ENCODE data around the gene NTN3. TPM values are rescaled to one million over a fixed set of nuclear protein-coding genes. Genes with fewer than 3 reads are reported as not detected.

The NTN3 gene
- total RNA-seq, 1 donor from 2014 or later = not detected

DNA sequence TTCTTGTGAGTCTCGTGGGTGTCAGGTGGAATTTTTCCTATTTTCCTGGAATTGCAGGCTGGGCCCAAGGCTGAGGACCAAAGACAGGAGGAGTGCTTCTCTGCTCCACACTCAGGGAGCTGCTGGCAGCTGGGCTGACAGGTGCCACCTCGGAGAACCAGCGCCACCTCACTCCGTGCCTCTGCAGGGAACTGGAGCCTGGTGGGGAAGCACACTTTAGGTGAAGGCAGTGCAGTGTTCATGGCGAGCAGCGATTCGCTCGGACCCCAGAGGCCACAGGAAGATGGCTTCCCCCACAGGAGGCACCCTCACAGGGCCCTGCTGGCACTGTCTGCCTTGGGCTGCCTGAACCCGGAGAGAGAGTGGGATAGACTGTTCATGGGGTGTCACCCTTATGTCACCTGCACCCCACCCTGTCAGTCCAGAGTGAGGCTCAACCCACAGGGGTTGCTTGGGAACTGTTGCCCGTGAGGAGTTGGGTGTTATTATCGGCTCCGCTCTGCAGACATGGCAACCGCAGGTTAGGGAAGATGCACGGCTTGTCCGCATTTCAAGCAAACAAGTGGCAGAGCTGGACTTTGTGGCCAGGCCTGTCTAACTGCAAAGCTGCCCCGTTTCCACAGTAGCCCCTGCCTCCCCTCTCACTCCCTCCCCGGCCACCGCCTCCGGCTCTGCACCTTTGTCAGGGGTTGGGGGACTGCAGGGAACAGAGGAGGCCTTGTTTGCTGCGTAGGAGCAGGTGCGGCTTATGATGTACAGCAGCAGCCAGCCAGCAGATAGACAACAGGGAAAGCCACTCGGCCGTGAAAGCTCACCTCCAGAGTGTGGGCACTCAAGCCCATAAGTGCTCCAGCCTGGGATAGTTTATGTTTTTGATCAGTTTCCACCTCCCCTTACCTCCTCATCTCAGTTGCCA is 19.4 kb downstream of the NTN3 start:
- no peak for DNase-seq (ENCODE audit: low spot score)
- Mint-ChIP-seq H3K27me3 (ENCODE audit: low read depth) (no peaks in the 10 kb centered on the region), H3K9me3 (no peaks in the 10 kb centered on the region), H3K36me3 (ENCODE audit: low read depth) (no peaks in the 10 kb centered on the region), H3K4me1 (ENCODE audit: low read depth) (peaks cover 13% of the 10 kb centered on the region), H3K27ac (no peak overlapping the region), H3K4me3 (ENCODE audit: low read depth) (no peak overlapping the region)
- intact Hi-C loops (cut with micrococcal nuclease) = no loop called here

DNA sequence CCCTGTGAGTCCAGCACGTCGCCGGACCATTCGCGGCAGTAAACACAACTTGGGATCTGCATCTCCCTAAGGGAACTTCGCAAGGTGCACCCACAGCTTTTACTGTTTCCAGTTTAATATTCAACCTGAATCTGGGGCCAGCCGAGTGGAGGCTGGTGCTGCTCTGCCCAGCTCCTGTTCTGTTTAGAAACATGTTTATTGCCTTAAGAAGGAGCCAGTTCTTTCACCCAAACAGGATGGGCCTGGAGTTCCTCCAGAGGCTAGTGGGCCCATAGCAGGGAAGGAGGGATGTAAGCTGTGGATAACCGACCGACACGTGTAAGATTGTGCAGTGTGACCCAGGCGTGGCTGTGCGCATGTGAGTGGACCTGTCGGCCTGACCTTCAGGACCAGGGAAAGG is 21.2 kb downstream of the NTN3 start:
- H3K4me3 Mint-ChIP-seq (ENCODE audit: low read depth) = no peak overlapping the region
- H3K27me3 Mint-ChIP-seq (ENCODE audit: low read depth) = no peaks in the 10 kb centered on the region
- intact Hi-C loops (cut with micrococcal nuclease) = no loop called here
- peaks cover 6% of the 10 kb centered on the region for H3K4me1 Mint-ChIP-seq (ENCODE audit: low read depth)
- no peak for DNase-seq (ENCODE audit: low spot score)
- no peaks in the 10 kb centered on the region for H3K36me3 Mint-ChIP-seq (ENCODE audit: low read depth)
- no peaks in the 10 kb centered on the region for H3K9me3 Mint-ChIP-seq
- H3K27ac Mint-ChIP-seq = no peak overlapping the region

DNA sequence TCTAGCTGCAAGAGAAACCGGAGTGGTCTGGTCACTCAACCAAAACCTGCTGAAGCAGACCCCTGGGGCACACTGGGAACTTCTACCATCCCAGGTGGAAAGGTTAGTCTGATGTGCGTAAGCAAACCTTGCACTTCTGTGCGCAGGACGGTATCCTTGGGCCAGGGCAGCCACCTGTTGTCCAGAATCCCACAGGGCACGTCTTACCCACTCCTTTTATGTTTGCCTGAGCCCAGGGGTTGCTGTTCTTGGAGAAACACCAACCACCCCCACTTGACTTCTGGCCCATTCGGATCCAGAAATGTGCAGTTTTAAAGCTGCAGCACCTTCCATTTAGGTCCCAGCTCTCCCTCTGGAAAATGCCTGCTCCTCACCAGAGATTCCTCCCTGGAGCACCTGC is 22.5 kb downstream of the NTN3 start:
- Mint-ChIP-seq H3K27me3 (ENCODE audit: low read depth) (no peaks in the 10 kb centered on the region), H3K9me3 (no peaks in the 10 kb centered on the region), H3K36me3 (ENCODE audit: low read depth) (peaks cover 3% of the 10 kb centered on the region), H3K4me1 (ENCODE audit: low read depth) (no peaks in the 10 kb centered on the region), H3K27ac (no peak overlapping the region), H3K4me3 (ENCODE audit: low read depth) (no peak overlapping the region)
- intact Hi-C loops (cut with micrococcal nuclease) = no loop called here
- no peak for DNase-seq (ENCODE audit: low spot score)

DNA sequence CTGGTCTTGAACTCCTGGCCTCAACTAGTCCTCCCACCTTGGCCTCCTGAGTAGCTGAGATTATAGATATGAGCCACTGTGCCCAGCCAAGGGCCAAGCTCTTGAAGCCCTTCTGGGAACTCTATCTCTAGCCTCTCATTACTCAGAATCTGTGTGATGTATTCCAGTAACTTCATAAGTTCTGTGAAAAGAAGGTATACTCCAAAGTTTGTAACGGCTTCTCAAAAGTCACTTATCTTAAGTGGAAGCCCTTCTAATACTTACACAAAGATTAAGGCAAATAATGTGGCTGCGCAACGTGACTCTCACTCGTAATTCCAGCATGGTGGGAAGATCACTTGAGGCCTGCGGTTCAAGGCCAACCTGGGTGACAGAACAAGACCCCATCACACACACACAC is 23.5 kb downstream of the NTN3 start:
- no peak overlapping the region for H3K4me3 Mint-ChIP-seq (ENCODE audit: low read depth)
- H3K27ac Mint-ChIP-seq = no peak overlapping the region
- intact Hi-C loops (cut with micrococcal nuclease) = no loop called here
- DNase-seq (ENCODE audit: low spot score) = no peak
- no peaks in the 10 kb centered on the region for H3K4me1 Mint-ChIP-seq (ENCODE audit: low read depth)
- no peaks in the 10 kb centered on the region for H3K9me3 Mint-ChIP-seq
- H3K36me3 Mint-ChIP-seq (ENCODE audit: low read depth) = peaks cover 3% of the 10 kb centered on the region
- H3K27me3 Mint-ChIP-seq (ENCODE audit: low read depth) = no peaks in the 10 kb centered on the region

DNA sequence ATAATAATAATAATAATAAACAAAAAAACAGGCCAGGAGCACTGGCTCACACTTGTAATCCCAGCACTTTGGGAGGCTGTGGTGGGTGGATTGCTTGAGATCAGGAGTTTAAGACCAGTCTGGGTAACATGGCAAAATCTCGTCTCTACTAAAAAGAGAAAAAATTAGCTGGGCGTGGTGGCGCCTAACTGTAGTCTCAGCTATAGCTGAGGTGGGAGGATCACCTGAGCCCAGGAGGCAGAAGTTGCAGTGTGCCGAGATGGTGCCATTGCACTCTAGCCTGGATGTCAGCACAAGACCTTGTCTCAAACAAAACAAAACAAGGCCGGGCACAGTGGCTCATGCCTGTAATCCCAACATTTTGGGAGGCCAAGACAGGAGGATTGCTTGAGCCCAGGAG is 23.9 kb downstream of the NTN3 start:
- no peaks in the 10 kb centered on the region for H3K4me1 Mint-ChIP-seq (ENCODE audit: low read depth)
- H3K9me3 Mint-ChIP-seq = no peaks in the 10 kb centered on the region
- H3K36me3 Mint-ChIP-seq (ENCODE audit: low read depth) = peaks cover 3% of the 10 kb centered on the region
- H3K27me3 Mint-ChIP-seq (ENCODE audit: low read depth) = no peaks in the 10 kb centered on the region
- H3K4me3 Mint-ChIP-seq (ENCODE audit: low read depth) = no peak overlapping the region
- intact Hi-C loops (cut with micrococcal nuclease) = no loop called here
- H3K27ac Mint-ChIP-seq = no peak overlapping the region
- no peak for DNase-seq (ENCODE audit: low spot score)

DNA sequence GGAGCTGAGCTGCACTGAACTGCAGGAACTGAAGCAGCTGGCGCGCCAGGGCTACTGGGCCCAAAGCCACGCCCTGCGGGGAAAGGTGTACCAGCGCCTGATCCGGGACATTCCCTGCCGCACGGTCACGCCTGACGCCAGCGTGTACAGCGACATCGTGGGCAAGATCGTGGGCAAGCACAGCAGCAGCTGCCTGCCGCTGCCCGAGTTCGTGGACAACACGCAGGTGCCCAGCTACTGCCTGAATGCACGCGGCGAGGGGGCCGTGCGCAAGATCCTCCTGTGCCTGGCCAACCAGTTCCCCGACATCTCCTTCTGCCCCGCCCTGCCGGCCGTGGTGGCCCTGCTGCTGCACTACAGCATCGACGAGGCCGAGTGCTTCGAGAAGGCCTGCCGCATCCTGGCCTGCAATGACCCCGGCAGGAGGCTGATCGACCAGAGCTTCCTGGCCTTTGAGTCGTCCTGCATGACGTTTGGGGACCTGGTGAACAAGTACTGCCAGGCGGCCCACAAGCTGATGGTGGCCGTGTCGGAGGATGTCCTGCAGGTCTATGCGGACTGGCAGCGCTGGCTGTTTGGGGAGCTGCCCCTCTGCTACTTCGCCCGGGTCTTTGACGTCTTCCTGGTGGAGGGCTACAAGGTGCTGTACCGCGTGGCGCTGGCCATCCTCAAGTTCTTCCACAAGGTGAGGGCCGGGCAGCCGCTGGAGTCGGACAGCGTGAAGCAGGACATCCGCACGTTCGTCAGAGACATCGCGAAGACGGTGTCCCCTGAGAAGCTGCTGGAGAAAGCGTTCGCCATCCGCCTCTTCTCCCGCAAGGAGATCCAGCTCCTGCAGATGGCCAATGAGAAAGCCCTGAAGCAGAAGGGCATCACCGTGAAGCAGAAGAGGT is 25.4 kb downstream of the NTN3 start:
- intact Hi-C loops (cut with micrococcal nuclease) = no loop called here
- no peaks in the 10 kb centered on the region for H3K27me3 Mint-ChIP-seq (ENCODE audit: low read depth)
- peaks cover 3% of the 10 kb centered on the region for H3K36me3 Mint-ChIP-seq (ENCODE audit: low read depth)
- no peak for DNase-seq (ENCODE audit: low spot score)
- H3K4me3 Mint-ChIP-seq (ENCODE audit: low read depth) = no peak overlapping the region
- no peaks in the 10 kb centered on the region for H3K9me3 Mint-ChIP-seq
- H3K4me1 Mint-ChIP-seq (ENCODE audit: low read depth) = no peaks in the 10 kb centered on the region
- no peak overlapping the region for H3K27ac Mint-ChIP-seq

DNA sequence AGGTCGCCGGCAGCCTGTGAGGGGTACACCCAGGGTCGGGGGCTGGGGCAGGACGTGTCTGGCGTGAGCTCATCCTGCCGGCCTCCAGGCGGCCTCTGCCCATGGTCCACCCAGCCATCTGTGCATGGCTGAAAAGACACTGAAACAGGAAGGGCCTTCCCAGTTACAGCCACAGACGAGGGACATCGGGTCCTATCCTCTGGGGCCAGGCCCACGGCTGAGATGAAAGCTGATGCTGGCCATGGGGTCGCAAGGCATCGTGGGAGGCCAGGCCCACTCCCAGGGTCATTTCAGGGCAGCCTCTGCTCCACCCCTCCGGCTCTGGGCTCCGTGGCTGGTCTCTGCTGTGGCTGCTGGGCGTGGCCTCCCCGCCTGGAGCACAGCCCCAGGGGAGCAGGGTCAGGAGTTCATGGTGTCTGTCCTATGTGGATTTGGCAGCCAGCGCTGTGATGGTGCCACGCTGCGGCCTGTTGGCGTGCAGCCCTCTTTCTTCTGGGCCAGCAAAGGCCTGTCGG is 26.1 kb downstream of the NTN3 start:
- no peaks in the 10 kb centered on the region for H3K27me3 Mint-ChIP-seq (ENCODE audit: low read depth)
- H3K4me3 Mint-ChIP-seq (ENCODE audit: low read depth) = no peak overlapping the region
- peaks cover 3% of the 10 kb centered on the region for H3K36me3 Mint-ChIP-seq (ENCODE audit: low read depth)
- H3K4me1 Mint-ChIP-seq (ENCODE audit: low read depth) = no peaks in the 10 kb centered on the region
- DNase-seq (ENCODE audit: low spot score) = no peak
- no peaks in the 10 kb centered on the region for H3K9me3 Mint-ChIP-seq
- intact Hi-C loops (cut with micrococcal nuclease) = no loop called here
- H3K27ac Mint-ChIP-seq = no peak overlapping the region

DNA sequence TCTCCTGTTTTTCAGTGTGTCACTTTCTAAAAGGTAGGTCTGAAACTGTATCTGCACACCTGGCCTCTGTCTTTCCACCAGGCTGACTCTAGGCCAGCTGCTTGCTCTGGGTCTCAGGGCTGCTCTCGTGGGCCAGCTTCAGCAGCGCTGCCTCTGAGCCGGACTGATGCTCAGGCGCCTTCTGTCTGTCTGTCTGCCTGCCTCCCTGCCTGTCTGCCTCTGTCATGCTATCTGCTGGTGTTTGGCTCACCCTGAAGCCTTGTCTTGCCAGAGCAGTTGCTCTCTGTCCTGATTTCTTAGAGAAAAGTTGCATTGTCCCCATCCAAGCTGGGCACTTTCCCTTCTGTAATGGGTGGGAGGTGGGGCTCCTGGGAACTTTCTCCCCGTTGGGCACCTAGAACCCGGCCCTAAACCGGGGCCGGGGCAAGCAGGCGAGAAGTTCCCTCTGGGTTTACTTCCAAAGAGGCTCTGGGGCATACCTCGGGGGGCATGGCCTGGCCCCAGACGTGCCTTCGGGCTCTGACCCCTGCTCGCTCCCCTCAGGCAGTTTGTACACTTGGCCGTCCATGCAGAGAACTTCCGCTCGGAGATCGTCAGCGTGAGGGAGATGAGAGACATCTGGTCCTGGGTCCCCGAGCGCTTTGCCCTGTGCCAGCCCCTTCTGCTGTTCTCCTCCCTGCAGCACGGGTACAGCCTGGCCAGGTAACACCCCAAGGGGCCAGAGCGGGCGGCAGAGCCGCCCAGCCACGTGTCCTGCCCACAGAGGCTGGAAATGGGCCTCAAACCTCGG is 26.8 kb downstream of the NTN3 start:
- Mint-ChIP-seq H3K4me1 (ENCODE audit: low read depth) (no peaks in the 10 kb centered on the region), H3K4me3 (ENCODE audit: low read depth) (no peak overlapping the region), H3K9me3 (no peaks in the 10 kb centered on the region), H3K36me3 (ENCODE audit: low read depth) (peaks cover 3% of the 10 kb centered on the region), H3K27ac (no peak overlapping the region), H3K27me3 (ENCODE audit: low read depth) (no peaks in the 10 kb centered on the region)
- DNase-seq (ENCODE audit: low spot score) = no peak
- intact Hi-C loops (cut with micrococcal nuclease) = no loop called here

DNA sequence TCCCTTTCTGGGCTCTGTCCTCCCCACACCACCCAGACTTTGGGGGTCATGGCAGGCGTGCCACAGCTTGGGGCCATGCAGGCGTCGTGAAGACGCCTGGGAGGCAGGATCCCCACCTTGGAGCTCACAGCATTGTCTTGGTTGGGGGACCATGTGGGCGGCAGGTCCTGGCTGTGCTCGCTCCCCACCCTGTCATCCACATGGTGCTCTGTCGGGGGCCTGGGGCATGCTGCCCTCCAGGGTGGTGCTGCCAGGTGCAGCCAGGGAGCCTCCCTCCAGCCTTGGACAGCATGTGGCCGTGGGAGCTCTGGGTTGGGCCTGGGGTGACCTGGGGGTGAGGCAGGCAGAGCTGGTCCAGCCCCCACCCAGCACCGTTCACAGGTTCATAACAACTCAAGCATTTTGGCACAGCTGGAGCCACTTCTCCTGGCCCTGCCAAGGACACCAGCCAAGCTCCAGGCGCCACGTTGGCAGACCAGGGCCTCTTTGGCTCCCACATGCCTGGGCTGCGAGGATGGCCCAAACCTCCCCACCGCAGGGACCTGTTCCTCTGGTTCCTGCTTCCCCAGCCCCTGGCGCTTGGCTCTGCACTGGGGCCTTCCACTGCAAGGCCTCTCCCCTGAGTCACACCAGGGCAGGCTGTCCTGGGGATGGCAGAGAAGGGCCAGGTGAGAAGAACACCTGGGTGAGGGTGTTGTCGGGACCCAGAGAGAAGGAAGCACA is 27.6 kb downstream of the NTN3 start:
- intact Hi-C loops (cut with micrococcal nuclease) = no loop called here
- peaks cover 3% of the 10 kb centered on the region for H3K36me3 Mint-ChIP-seq (ENCODE audit: low read depth)

DNA sequence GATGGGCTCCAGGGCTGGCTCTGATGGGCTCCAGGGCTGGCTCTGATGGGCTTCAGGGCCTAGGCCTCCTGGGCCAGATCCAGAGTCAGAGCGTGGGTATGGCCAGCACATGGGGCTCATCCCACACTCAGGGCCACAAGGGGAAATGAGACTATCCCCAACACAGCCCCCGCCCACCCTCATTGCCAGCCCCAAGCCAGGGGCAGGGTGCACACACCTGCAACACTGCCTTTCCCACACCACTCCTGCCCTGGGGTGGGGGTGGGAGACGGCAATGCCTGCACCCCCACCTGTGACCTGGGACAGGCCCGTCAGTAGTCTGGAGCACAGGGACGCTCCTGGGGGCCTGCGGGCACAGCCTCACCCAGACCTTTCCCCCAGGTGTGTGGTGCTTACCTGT is 28.4 kb downstream of the NTN3 start:
- no peak overlapping the region for H3K4me3 Mint-ChIP-seq (ENCODE audit: low read depth)
- H3K36me3 Mint-ChIP-seq (ENCODE audit: low read depth) = peaks cover 3% of the 10 kb centered on the region
- intact Hi-C loops (cut with micrococcal nuclease) = no loop called here
- DNase-seq (ENCODE audit: low spot score) = no peak
- no peaks in the 10 kb centered on the region for H3K27me3 Mint-ChIP-seq (ENCODE audit: low read depth)
- H3K4me1 Mint-ChIP-seq (ENCODE audit: low read depth) = no peaks in the 10 kb centered on the region
- H3K9me3 Mint-ChIP-seq = no peaks in the 10 kb centered on the region
- no peak overlapping the region for H3K27ac Mint-ChIP-seq

More for the DNA sequence above, 27.6 kb downstream of the NTN3 start:
- no peak overlapping the region for H3K4me3 Mint-ChIP-seq (ENCODE audit: low read depth)
- H3K27me3 Mint-ChIP-seq (ENCODE audit: low read depth) = no peaks in the 10 kb centered on the region
- H3K9me3 Mint-ChIP-seq = no peaks in the 10 kb centered on the region
- no peaks in the 10 kb centered on the region for H3K4me1 Mint-ChIP-seq (ENCODE audit: low read depth)
- H3K27ac Mint-ChIP-seq = no peak overlapping the region
- no peak for DNase-seq (ENCODE audit: low spot score)

DNA sequence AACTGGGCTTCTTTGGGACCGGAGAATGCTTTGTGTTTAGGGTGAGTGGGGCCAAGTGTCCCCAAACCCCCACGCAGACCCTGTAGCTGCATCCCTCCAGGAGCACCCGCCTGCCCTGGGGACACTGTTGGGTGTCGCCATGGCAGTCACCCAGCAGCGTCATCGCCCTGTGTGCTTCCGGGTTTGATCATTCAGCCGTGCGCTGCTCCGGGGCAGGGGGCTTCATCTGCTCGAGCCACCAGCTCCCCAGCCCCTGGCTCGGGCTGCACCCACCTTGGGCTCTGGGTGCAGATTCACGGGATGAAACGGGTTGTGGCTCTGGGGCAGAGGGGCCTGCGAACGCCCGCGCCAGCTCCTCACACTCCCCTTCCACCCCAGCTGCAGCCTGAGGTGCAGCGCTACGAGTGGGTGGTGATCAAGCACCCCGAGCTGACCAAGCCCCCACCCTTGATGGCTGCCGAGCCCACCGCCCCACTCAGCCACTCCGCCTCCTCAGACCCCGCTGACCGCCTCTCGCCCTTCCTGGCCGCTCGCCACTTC is 28.9 kb downstream of the NTN3 start:
- no peaks in the 10 kb centered on the region for H3K9me3 Mint-ChIP-seq
- H3K27ac Mint-ChIP-seq = no peak overlapping the region
- no peaks in the 10 kb centered on the region for H3K4me1 Mint-ChIP-seq (ENCODE audit: low read depth)
- peaks cover 3% of the 10 kb centered on the region for H3K36me3 Mint-ChIP-seq (ENCODE audit: low read depth)
- no peak overlapping the region for H3K4me3 Mint-ChIP-seq (ENCODE audit: low read depth)
- intact Hi-C loops (cut with micrococcal nuclease) = no loop called here
- no peak for DNase-seq (ENCODE audit: low spot score)
- no peaks in the 10 kb centered on the region for H3K27me3 Mint-ChIP-seq (ENCODE audit: low read depth)

Measured in activated T-helper 2 cell treated with anti-CD3 and anti-CD28 coated beads, Interferon-gamma antibody, Interleukin-2, Interleukin-4, amounts not matched to agents 10 μg/mL and 5 μg/mL and 100 μg/mL, durations not matched to agents 14 hours and 24 hours and 36 hours (primary cell).